Mononuclear cell (primary cell): ENCODE measurements around the gene C1QTNF12. TPM values are rescaled to one million over a fixed set of nuclear protein-coding genes. Genes with fewer than 3 reads are reported as not detected.
A peak's percentile ranks its signal among the peaks of the same experiment; 100 is the strongest.

Experiments
- H3K27me3 ChIP-seq: 2 replicates; pipeline ENCODE4 v1.6.0; 2011; ENCODE audit warnings: low read length, control low read depth; ENCODE audit not compliant: insufficient read depth
- H3K4me1 ChIP-seq: 2 replicates; pipeline ENCODE4 v1.5.1; 2011; ENCODE audit warnings: mild to moderate bottlenecking, low read length, control low read depth; ENCODE audit not compliant: insufficient read depth
- H3K4me3 ChIP-seq: 2 replicates; pipeline ENCODE4 v1.5.1; 2011; ENCODE audit warnings: mild to moderate bottlenecking, low read length, moderate library complexity
- H3K9me3 ChIP-seq: 2 replicates; pipeline ENCODE4 v1.5.1; 2011; ENCODE audit warnings: low read depth, mild to moderate bottlenecking, control low read depth, low read length
- total RNA-seq: library from RNA; depleted of rRNA; stranded (reverse); fragments of >200 nt; gene quantifications from one replicate; pipeline ENCODE4 v1.2.3, GENCODE V29; 2012

The C1QTNF12 gene
- total RNA-seq, 1 donor = 1.6 TPM

GRCh38 chr1:1273209-1273511, 26.6 kb upstream of the C1QTNF12 start:
- peaks cover 42% of the 10 kb centered on the region for H3K4me1 ChIP-seq
- peak overlapping the region; percentile 92 for H3K4me3 ChIP-seq
- no peaks in the 10 kb centered on the region for H3K27me3 ChIP-seq
- H3K9me3 ChIP-seq = no peaks in the 10 kb centered on the region

DNA sequence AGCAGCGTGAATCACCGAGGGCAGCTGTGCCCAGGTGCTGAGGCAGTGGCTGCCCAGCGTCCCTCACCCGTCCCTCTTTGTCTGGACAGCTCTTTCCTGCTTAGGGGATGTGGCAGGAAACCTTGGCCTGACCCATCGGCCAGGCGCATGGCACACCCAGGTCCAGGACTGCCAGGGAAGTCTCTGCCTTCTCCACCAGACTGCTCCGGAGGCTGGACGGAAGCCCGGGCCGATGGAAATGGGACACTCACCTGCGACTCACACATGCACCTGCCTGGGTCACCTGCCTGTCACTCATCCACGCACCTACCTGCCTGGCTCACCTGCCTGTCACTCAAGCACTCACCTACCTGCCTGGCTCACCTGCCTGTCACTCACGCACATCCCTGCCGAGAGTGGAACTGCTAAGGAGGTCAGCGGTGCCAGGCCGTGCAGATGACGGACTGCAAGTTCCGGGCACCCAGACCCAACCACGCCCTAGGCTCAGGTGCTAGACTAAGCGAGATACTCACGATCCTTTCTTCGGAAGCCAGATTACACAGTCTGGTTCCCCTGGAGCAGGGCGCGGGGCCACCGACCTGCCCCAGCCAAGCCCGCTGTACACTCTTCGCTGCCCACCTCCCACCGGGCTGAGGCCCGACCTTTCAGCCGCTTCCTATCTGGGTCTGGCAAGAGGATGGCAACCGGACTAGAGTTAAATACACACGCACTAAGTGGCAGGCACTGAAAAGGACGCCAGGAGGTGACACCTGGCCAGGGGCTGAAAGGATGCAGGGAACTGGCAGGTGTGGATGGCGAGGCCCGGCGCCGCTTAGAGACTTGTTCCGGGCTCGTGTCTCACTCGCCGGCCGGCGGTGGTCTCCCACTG, 26.1 kb upstream of the C1QTNF12 start:
- Histone ChIP-seq H3K9me3 (no peaks in the 10 kb centered on the region), H3K4me1 (peaks cover 42% of the 10 kb centered on the region), H3K4me3 (peak overlapping the region; percentile 92), H3K27me3 (no peaks in the 10 kb centered on the region)

DNA sequence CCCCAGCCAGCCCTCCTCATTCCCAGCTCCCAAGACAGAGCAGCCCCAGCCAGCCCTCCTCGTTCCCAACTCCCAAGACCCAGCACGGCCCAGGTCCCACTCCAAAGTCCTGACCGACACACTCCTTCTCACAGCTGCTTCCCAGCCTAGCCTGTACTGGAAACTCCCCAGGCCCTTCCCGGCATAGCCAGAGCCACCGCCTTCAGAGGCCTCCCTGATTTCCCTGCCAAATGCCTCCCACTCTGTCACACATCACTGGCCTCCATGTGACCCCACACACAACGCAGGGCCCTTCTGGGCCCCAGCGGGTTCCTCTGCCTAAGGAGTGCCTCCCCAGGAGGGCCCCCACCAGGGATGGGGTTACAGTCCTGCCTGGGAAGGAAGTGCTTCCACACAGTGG, 24.3 kb upstream of the C1QTNF12 start:
- H3K4me3 ChIP-seq = no peak overlapping the region
- peaks cover 42% of the 10 kb centered on the region for H3K4me1 ChIP-seq
- H3K9me3 ChIP-seq = no peaks in the 10 kb centered on the region
- H3K27me3 ChIP-seq = no peaks in the 10 kb centered on the region

GRCh38 chr1:1268284-1268682, 21.8 kb upstream of the C1QTNF12 start:
- H3K4me1 ChIP-seq = peaks cover 34% of the 10 kb centered on the region
- no peaks in the 10 kb centered on the region for H3K9me3 ChIP-seq
- H3K27me3 ChIP-seq = no peaks in the 10 kb centered on the region
- no peak overlapping the region for H3K4me3 ChIP-seq

DNA sequence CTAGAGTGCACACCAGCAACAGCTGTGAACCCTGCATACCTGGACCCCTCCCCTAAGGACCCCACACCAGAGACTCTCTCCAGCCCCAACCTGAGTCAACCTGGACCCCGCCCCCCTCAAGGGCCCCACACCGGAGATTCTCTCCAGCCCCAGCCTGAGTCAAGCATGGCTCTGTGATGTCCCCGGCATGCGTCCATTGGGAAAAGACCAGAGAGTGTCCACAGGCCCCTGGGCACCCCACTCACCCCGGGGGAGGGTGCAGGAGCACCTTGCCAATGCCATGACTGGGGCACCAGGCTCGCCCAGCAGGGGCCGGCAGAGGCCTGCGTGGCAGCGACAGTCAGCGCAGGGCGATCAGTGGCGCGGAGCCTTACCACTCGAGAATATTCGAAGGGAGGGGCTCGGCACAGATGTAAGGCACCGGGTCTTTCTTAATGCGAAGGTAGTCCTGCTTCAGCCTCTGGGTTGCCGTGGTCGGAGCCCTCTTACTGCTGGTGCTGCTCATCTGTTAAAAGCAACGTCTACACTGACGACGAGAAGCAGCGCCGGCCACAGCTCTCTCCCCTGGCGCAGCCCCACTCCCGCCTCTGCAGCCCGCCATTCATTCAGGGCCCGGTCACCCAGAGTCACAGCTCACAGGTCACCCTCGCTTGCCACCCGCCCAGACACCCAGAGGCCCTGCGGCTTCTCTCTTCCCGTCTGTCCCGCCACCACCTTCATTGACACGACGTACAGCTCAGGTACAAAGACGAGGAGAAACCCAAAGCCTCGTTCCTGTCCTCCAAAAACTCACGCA, 21.2 kb upstream of the C1QTNF12 start:
- no peaks in the 10 kb centered on the region for H3K27me3 ChIP-seq
- peaks cover 30% of the 10 kb centered on the region for H3K4me1 ChIP-seq
- no peaks in the 10 kb centered on the region for H3K9me3 ChIP-seq
- H3K4me3 ChIP-seq = no peak overlapping the region

DNA sequence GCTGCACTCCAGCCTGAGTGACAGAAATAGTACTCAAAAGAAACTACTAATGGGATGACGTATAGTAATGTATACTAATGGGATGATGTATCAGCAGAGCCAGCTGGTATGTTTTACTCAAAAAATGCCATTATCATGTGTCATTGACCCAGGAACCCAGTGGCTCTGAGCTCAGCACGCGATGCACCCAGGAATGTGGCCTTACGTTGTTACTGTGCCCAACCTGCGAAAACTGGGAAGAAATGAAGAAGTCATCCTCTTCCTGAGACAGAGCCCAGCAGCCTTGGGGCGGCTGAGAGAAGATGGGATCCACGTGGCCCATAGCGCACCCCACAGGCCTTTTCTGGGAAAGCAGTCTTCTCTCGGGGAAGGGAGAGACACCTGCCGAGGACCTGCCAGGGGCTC, 18.3 kb upstream of the C1QTNF12 start:
- no peak overlapping the region for H3K4me3 ChIP-seq
- no peaks in the 10 kb centered on the region for H3K27me3 ChIP-seq
- H3K4me1 ChIP-seq = peaks cover 2% of the 10 kb centered on the region
- no peaks in the 10 kb centered on the region for H3K9me3 ChIP-seq

DNA sequence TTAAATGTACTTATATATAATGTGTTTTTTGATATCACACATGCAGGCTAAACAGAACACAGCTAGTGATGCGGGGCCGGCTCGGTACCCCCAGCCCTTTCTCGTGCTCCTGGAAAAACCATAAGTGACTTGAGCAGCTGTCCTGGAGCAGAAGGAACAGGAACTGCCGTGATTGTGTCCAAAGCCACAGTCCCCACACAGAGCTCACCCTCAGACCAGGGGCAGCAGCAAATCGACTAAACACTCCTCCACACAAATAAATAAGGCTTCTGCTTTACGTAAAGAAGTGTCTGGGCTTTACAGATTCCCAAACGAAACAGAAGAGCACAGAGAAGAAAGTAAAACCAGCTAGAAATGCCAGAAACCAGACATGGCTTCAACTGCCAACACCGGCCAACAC, 17.5 kb upstream of the C1QTNF12 start:
- Histone ChIP-seq H3K4me1 (no peaks in the 10 kb centered on the region), H3K4me3 (no peak overlapping the region), H3K9me3 (no peaks in the 10 kb centered on the region), H3K27me3 (no peaks in the 10 kb centered on the region)

DNA sequence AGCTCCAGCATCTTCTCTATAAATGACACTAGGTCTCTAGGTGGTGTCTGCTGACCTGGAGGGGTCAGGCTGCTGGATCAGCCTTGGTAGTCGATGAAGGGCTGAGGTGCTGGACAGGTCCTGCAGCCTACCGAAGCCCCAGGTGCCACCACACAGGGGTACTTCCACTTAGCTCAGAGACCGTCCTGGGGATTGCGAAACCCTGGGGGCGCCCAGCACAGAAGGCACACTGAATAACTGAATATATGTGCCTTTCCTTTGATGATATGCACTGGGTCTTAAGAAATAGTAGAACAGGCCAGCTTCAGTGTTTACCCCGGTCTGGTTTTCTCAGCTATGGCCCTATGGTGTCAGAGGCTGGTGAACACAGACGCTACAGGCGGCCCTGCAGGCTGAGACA, 16.2 kb upstream of the C1QTNF12 start:
- no peaks in the 10 kb centered on the region for H3K4me1 ChIP-seq
- no peaks in the 10 kb centered on the region for H3K27me3 ChIP-seq
- no peaks in the 10 kb centered on the region for H3K9me3 ChIP-seq
- no peak overlapping the region for H3K4me3 ChIP-seq

- Histone ChIP-seq H3K27me3 (no peaks in the 10 kb centered on the region), H3K9me3 (no peaks in the 10 kb centered on the region), H3K4me3 (no peak overlapping the region), H3K4me1 (no peaks in the 10 kb centered on the region)
Measured at GRCh38 chr1:1262071-1262470, 15.5 kb upstream of the C1QTNF12 start.

DNA sequence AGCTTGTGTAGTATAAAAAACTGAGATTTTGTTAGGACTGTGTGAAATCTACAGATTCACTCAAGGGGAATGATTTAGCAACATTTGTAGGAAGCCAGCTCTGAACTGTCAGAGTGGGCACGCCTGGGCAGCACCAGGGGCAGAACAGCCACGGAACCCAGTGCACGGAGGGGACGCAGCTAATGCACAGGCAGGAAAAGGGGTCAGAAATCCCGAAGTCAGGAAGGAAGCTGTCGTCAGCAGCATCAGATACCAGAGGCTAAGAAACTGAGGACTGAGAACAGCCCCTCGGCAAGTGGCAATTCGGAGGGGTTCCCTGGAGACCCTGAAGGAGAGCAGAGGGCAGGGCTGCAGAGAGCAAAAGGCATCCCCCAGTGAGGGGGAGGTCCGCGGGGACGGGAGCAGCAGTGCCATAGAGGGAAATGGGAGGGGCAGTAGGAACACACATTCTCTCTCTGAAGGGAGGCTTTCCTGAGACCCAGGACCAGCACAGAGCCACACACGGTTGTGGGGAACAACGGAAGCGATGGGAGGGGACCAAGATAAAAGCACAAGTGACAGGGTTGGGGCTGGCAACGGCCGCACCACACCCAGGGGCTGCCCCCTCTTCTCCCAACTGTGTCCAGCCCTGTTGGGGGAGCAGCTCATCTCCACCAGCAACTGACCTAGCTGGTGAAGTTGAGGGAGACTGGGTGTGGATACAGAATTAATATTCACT, 14.5 kb upstream of the C1QTNF12 start:
- no peaks in the 10 kb centered on the region for H3K9me3 ChIP-seq
- no peak overlapping the region for H3K4me3 ChIP-seq
- no peaks in the 10 kb centered on the region for H3K4me1 ChIP-seq
- no peaks in the 10 kb centered on the region for H3K27me3 ChIP-seq

- no peaks in the 10 kb centered on the region for H3K4me1 ChIP-seq
- H3K27me3 ChIP-seq = no peaks in the 10 kb centered on the region
- H3K4me3 ChIP-seq = no peak overlapping the region
- H3K9me3 ChIP-seq = no peaks in the 10 kb centered on the region
Measured at GRCh38 chr1:1259951-1260600, 13.6 kb upstream of the C1QTNF12 start.

DNA sequence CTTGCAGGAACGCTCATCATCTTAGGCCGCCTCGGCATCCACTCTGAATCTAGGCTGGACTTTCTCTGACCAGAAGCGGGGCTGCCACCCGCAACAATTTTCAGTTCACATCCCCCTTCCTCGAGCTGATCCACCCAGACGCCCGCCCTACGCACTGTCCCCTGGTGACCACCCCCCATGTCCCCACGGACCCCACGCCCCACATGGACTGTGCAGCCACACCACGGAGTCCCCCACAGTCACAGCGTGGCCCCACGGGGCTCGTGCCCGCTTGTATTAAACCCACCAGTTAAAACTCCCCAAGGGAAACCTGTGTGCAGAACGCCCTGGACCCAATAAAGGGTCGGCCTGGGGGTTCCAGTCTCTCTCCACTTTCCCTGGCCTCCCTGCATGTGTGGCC, 13.0 kb upstream of the C1QTNF12 start:
- Histone ChIP-seq H3K27me3 (no peaks in the 10 kb centered on the region), H3K4me1 (no peaks in the 10 kb centered on the region)

DNA sequence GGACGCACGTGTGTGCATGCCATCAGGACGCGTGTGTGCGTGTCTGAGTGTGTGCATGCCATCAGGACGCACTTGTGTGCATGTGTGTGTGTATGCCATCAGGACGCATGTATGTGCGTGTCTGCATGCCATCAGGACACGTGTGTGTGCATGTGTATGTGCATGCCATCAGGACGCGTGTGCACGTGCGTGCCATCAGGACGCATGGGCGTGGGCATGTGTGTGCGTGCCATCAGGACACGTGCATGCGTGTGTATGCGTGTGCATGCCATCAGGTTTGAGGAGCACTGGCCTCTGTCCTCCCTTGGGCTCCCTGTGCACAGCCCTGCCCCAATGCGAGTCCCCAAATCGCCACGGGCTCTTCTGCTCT, 12.6 kb upstream of the C1QTNF12 start:
- H3K4me3 ChIP-seq = no peak overlapping the region
- H3K4me1 ChIP-seq = no peaks in the 10 kb centered on the region
- no peaks in the 10 kb centered on the region for H3K27me3 ChIP-seq
- H3K9me3 ChIP-seq = no peaks in the 10 kb centered on the region

More for the DNA sequence above, 13.0 kb upstream of the C1QTNF12 start:
- Histone ChIP-seq H3K4me3 (no peak overlapping the region), H3K9me3 (no peaks in the 10 kb centered on the region)

DNA sequence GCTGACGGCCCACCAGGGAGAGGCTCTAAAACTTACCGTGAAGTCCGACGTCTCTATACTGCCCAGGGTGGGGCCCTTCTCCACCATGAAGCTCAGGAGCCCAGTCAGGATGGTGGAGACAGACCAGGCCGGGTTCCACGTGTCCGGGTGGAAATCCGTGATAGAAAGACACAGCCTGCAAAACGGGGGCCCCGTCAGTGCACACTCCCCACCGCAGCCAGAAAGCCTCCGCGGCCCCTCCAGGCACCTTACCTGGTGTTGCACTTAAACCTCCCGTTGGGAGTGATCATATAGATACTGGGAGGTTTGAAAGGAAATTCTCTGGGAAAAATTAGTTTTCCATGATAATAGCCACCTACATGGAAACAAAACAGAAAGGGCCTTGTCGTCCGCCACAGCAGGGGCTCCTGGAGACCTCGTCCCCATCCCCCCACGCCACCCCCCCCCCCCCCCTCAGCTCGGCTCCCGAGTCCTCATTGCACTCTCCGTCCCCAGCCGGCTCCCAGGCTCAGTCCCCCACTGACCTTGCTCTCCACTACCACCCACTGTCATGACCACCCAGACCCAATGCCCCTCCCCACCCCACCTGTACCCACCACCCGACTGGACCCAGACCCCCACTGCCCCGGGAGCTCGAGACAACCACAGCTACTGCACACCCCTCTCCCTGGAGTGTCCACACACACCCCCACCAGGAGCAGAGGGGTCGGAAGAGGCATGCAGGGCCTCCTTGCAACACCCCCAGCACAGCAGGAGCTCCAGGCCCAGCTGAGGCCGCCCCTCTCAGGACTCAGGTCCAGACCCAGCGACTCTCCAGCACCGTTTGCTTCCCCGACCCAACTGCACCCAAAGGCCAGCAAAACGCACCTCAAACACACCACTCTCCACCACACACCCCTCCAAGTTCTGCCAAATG, 10.7 kb upstream of the C1QTNF12 start:
- no peak overlapping the region for H3K4me3 ChIP-seq
- no peaks in the 10 kb centered on the region for H3K9me3 ChIP-seq
- H3K27me3 ChIP-seq = no peaks in the 10 kb centered on the region
- H3K4me1 ChIP-seq = no peaks in the 10 kb centered on the region
